Measurements from ENCODE around the gene PTAFR.
"Not testable (repeated sequence)": the region's sequence is repeated elsewhere in the genome, so short reads cannot be mapped to it uniquely, and the experiment has no call there.

Gene PTAFR

DNA sequence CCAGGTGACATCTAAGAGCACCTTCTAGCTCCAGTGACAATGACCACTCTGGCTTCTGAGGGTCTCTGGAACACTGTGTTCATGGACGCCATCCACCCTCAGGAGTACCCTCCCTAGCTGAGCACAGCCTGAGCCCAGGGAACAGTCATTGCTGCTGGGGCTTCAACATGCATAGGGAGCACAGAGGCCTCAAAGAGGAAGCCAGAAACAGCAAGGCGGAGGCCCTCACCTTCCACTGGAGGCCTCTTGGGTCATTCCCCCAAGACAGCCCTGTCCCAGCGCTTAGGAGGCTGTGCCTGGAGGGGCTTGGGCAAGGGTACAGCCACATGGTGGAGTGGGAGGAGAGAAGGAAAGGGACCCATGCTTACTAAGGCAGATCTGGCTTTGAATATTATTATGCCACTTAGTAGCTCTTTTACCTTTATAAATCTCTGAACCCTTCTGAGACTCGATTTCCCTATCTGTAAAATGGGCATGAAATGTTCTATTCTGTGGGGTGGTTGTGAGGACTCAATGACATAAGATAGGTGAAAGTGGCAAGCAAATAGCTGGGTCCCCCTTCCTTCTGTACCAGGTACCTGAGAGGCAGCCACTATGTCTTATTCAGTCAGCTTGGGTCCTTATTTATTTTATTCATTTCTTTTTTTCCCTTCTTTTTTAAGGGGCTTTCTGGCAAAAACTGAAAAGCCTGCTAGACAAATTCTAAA, 32.8 kb downstream of the PTAFR start:
- no peak for DNase-seq

DNA sequence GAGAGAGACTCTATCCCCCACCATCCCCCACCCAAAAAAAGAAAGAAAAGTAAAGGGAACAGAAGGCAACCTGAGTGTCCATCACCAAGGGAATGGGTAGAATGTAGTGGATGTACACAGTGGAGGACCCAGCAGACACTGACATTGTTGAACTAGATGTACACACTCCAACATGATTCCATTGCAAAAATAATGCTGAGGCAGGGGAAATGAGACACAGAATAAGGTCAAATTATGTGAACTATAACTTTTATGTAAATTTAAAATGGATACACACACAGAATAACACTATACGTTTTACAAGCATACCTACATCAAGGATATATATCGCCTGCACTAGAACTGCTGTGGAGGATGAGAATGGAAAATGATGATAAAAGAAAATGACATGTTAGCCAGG, 34.8 kb downstream of the PTAFR start:
- DNase-seq: no peak

DNA sequence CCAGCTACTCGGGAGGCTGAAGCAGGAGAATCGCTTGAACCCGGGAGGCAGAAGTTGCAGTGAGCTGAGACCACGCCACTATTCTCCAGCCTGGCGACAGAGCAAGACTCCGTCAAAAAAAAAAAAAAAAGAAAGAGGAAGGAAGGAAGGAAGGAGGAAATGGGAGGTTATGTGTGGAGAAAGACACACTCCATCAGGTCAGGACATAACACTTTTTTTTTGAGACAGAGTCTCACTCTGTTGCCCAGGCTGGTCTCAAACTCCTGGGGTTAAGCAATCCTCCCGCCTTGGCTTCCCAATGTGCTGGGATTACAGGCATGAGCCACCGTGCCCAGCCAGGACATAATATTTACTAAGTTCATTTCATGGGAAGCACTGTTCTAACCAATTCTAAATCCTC, 36.6 kb downstream of the PTAFR start:
- not testable (repeated sequence) for DNase-seq

DNA sequence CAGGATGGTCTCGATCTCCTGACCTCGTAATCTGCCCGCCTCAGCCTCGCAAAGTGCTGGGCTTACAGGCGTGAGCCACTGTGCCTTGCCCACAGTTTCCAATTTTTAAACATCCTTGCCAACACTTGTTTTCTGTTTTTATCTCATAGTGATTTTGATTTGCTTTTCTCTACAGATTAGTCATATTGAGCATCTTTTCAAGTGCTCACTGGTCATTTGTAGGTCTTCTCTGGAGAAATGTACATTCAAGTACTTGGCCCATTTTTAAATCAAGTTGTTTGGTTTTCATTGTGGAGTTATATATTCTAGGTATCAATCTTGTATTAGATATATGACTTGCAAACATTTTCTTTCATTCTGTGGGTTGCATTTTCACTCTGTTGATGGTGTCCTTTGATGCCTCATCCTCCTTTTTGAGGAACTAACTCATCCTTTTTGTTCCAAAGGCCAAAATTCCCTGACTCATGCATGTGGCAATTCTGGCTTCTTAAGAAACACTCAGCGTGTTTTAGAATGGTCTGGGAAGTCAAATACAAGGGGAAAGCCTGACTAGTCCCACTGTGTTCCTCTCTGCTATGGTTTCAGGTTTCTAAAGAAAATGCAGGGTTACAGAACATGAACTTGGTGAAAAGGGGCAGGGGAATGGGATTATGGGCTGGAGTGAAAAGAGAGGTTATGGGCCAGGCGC, 37.3 kb downstream of the PTAFR start:
- no peak for DNase-seq

DNA sequence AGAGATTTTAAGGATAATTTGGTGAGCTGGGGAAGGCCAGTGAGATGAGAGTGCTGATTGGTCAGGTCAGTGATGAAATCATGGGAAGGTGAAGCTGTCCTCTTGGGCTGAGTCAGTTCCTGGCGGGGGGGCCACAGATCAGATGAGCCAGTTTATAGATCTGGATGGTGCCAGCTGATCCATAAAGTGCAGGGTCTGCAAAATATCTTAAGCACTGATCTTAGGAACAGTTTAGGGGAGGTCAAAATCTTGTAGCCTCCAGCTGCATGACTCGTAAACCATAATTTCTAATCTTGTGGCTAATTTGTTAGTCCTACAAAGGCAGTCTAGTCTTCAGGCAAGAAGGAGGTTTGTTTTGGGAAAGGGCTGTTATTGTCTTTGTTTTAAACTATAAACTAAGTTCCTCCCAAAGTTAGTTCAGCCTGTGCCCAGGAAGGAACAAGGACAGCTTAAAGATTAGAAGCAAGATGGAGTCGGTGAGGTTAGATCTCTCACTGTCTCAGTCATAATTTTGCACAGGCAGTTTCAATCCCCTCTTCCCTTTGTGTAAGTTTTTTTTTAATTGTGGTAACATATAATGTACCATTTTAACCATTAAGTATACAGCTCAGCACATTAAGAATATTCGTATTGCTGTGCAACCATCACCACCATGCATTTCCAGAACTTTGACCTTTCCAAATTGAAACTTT, 39.4 kb downstream of the PTAFR start:
- DNase-seq: no peak

DNA sequence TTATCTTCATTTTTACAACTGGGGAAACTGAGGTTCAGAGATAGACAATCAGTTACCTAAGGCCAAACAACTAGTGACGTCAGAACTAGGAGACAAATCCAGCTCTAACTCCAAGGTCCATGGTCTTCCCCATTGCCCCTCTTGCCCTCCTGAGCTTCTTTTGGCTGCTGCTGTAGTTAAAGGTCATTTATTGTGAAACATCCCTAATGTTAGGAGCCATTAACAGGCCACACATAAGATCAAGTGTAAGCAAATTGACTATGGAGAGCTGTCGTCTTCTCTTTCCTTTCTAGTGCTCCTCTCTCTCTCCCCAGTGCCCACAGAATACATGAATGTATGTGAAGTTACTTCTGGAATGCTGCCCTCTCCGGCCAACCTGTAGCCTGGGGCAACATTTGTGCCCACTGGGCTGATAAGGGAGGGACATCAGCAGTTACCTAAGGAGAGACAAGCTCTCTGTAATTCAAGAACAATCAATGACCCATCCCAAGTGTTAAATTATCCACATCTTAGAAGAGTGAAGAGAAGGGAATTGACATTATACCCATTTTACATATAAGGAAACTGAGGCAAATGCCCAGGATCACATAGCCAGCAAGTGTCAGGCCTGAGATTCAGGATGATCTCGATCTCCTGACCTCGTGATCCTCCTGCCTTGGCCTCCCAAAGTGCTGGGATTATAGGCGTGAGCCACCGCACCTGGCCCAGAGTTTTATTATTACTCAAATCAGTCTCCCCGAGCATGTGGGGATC, 40.1 kb downstream of the PTAFR start:
- DNase-seq: no peak

DNA sequence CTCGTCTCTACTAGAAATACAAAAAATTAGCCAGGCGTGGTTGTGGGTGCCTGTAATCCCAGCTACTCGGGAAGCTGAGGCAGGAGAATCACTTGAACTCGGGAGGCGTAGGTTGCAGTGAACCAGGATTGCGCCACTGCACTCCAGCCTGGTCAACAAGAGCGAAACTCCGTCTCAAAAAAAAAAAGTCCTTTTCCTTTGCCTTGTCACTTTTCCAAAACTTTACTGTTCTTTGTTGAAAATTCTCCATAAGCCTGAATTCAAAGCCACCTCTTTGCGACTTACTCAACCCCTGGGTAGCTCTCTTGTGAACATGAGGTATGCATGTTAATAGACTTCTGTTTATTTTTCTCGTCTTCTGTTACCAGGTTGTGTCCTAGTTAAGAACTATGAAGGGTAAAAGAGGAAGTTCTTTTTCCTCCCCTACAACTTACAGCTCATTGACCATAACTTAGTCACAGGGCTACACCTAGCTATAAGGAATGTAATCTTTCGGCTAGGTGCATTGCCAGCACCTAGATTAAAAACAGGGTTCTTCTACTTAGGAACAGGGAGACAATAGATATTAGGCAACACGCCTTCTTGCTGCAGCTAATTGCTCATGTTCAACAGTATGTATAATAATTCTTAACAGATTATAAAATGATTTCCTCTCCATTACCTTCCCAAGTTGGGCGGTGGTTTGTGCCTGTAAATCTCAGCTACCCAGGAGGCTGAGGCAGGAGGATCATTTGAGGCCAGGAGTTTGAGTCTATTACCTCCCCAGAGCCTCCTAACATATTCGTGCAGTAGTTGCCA, 40.9 kb downstream of the PTAFR start:
- no peak for DNase-seq

DNA sequence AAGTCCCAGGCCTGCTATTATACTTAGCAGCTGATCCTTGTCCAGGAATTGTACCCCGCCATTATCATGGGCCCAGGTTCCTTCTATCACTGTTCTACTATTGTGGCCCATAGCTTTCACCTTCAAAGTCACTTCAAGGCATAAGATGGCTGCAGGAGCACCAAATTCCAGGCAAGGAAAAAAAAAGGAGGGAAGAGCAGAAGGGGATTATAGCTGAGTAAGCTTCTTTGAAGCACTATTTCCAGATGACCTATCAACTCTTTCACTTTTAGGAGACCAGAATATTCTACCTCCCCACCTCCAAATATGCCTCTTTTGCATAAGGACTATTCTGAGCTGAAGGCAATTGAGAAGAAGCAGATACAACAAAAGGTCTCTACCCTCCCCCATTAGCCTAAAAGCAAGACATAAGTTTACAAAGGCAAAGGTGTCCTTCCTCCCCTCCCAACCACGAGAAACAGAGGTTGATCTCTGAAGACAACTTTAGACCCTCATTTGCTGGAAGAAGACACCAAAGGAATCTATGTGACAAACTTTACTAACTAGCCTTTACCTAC, 41.8 kb downstream of the PTAFR start:
- DNase-seq: no peak

DNA sequence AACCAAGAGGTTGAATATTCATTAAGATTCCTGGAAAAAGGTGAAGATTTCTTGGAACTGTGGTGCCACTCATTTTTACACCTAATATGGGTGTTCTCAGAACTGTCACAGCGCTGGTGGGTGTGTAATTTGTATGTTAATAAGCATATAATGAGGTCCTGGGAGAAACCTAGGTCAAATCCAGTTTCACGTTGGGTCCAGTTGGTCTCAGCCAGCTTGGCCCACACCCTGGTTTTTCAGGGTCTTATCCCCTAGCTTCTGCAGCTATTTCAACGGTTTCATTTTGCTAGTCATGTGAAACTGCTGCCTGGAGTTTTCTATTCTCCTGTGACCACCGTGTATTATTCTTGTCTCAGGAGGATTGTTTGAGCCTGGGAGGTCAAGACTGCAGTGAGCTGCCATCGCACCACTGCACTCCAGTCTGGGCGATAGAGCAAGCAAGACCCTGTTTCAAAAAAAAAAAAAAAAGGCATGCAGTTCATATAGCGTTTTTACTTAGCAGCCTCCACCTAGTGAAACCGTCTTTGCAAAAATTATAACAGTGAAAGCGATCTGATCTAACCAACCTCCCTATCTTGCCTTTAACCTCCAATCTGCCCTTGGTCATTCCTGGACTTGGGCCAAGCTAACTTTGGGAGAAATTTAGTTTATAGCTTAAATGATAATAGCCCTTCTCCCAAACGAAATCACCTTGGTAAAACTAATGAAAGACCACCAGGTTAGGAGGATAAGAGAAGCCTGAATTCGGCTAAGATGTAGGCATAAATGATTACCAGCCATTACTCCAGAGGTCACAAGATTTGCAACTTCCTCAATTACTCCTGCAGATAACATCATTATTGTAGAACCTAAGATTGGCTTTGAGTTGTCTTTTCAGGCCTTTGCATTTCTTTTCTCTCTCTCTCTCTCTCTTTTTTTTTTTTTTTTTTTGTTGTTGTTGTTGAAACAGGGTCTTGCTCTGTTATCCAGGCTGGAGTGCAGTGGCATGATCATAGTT, 44.0 kb downstream of the PTAFR start:
- no peak for DNase-seq

DNA sequence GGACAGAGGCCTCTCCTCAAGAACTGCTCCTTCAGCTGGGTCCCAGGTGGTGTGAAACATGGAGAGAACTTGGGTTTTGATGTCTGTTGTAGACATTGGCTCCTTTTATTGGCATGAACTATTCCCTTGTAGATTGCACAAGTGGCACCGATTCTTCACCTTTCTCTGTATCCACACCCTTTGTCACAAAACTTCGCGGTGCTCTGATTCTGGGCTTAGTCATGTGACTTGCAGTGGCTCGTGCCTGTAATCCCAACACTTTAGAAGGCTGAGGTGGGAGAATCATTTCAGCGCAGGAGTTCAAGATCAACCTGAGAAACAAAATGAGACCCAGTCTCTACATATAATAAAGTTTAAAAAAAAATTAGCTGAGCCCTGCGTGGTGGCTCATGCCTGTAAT, 45.6 kb downstream of the PTAFR start:
- no peak for DNase-seq

DNA sequence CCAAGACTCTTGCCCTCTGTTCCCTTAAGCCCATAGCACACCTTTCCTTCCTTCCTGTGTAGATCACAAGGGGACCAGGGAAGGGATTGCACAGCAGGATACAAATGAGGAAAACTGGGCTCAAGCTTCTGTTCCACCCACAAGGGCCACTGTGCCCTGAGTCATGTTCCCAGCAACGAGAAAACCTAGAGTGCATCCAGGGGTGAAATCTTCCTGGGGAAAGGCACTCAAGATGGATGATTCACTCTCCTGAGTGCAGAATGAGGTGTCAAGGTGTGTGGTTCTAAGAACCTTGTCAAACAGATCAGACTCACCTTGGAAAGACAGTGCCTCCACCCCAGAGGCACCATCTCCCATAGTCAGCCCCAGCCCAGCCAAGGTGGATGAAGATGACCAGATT, 47.3 kb downstream of the PTAFR start:
- DNase-seq: no peak

DNA sequence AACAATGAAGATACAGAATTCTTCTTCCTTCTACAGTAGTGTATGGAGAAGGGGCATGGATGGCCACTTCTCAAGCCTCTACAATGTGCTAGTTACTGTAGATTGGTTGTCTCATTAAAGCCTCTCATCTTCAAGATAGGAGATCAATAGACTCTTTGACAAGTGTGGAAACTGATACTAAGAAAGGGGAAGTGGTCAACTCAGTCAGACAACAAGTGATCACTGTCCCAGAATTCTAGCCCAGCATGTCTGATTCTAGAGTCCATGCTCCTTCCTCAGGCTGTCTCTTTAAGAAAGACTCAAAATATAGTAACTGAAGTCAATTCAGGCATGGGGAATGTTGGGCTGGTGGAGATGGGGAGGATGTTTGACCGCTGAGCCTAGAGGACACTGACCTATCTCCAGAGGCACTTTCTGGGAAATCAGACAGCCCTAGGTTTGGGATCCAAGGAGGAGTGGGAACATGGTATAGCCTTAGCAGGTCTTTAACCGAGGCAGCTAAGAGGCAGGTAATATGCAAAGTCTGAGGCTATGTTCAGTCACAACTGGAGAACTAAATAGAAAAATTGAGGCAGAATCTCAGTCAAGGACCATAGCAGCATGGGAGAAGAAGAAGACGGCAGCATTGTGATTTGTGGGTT, 48.8 kb downstream of the PTAFR start:
- DNase-seq: no peak

DNA sequence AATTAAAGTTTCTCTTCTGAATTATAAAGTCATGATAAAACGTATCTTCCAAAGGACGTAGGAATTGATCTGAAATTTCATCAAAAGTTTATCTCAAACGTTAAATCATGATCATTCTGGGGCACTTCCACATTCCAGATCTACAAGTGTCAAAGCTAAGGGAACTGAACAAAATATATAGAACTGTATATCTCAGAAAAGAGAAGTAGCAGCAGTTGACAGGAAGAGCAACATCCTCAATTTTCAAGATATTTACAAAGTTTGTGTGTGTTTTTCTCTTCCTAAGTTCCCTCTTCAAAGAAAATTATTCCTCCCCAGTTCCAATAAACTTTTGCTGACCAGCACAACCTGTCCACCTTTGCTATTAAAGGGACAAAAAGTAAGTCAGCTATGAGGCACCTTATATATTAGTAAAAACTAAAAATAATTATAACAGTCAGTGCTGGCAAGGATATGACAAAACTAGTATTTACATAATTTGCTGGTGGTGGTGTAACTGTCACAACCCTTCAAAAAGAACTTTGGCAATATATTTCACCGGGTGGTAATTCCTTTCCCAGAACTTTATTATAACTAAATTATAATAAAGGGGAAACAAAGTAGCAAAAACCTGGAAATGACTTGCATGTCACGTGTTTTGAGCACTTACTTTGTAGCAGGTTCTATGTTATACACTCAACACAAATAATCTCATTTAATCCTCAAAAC, 49.6 kb downstream of the PTAFR start:
- no peak for DNase-seq

DNA sequence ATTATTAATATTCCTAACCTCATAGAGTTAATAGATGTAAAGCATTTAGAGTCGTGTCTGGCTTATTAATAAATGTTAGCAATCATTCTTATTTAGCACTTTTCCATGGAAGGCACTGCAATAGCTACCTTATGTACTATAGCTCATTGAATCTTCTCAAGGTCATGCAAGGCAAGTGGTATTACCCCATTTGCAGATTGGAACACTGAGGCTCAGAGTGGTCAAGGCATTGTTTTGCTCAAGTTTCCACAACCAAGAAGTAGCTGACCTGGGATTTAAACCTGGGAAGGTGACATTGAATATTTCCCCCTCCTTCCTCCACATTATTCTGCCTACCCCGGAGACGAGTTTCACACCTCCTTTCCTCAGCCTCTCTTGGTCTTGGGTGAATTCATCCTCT, 50.3 kb downstream of the PTAFR start:
- DNase-seq: no peak

DNA sequence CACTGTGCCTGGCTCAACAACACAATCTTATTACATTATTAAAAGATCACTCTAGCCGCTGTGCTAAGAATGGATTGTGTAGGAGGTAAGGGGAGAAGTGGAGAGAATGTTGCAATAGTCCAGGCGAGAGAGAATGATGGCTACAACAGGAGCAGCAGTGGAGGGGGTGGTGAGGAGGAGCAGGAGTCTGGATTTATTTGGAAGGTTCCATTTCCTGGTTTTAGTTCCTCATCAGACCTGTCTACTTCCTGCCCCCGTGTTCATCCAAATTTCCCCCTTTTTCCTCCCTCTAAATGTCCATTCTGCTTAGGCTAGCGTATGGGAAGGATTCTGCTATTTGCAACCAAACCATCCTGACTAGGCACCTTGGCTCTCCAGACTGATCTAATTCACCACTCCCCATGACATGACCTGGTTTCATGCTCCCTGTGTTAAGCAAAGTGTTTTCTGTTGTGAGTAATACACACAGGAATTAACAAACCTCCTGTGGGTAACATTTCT, 53.0 kb downstream of the PTAFR start:
- DNase-seq: no peak

DNA sequence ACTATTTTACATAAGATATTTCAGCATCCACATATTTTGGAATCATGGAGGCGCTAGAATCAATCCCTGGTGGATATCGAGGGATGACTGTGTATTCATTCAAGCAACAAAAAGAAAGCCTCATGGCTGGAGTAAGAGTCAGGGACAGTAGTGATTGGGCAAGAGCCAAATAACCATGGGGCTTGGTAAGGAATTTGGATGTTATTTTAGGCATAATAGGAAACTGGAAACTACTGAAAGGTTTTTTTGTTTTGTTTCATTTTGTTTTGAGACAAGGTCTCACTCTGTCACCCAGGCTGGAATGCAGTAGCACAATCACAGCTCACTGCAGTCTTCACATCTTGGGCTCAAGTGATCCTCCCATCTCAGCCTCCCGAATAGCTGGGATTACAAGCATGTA, 54.3 kb downstream of the PTAFR start:
- DNase-seq: no peak

DNA sequence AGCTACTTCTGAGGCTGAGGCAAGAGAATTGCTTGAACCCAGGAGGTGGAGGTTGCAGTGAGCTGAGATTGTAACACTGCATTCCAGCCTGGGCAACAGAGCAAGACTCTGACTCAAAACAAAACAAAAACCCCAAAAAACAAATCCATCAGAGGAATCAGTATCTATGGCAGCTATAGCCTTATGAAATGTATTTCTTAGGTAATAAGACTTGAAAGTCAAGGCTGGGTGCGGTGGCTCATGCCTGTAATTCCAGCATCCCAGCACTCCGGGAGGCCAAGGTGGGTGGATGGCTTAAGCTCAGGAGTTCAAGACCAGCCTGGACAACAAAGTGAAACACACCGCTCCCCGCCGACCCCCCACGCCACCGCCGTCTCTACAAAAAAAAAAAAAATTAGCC, 56.9 kb downstream of the PTAFR start:
- no peak for DNase-seq

DNA sequence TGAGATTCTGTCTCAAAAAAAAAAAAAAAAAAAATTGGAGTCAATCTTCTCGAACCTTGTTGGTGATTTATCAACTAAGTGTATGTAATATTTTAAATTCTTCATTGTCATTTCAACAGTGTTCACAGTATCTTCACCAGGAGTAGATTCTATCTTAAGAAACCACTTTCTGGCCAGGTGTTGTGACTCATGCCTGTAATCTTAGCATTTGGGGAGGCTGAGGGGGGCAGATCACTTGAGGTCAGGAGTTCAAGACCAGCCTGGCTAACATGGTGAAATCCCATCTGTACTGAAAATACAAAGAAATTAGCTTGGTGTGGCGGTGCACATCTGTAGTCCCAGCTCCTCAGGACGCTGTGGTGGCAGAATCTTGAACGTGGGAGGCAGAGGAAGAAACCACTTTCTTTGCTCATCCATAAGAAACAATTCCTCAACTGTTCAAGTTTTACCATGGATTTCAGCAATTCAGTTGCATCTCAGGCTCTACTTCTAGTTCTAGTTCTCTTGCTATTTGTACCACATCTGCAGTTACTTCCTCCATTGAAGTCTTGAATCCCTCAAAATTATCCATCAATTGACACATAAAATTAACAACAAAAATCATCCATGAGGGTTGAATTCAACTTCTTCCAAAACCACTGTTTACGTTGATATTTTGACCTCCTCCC, 57.7 kb downstream of the PTAFR start:
- DNase-seq: no peak

DNA sequence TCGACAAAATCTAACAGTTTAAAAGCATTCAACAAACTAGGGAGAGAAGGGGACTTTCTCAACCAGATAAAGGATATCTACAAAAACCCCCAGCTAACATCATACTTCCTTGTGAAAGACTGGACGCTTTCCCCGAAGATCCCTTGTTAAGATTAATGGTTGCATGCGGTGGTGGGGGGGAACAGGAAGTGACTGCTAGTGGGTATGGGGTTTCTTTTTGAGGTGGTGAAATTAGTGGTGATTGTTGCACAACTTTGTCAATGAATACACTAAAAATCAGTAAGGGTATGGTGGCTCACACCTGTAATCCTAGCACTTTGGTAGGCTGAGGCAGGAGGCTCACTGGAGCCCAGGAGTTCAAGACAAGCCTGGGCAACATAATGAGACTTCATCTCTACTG, 61.2 kb downstream of the PTAFR start:
- no peak for DNase-seq
